Measurements from ENCODE around the gene CCL18. TPM values are rescaled to one million over a fixed set of nuclear protein-coding genes. Genes with fewer than 3 reads are reported as not detected.

The CCL18 gene
- total and polyA plus RNA-seq, 10 of the 15 experiments (the other 5 are each of a cell fraction or from before 2014, with no cell fraction given) = 0.26 TPM; not detected in 9

GRCh38 chr17:36068524-36068923 lies 4.5 kb downstream of the CCL18 start:
- no peak for ATAC-seq
- FAIRE-seq = no peak
- in situ Hi-C loops (cut with MboI) (no loop called here), intact Hi-C loops (cut with micrococcal nuclease; ENCODE audit: unreplicated experiment) (no loop called here)
- Histone ChIP-seq H3K27me3 (replicated peaks in 1 of 2; ENCODE audit: control insufficient read depth in 2 of 2, insufficient read depth in 2 of 2, low read length in 1 of 2) (0 out of 4 replicates have a peak, but pooled peaks cover 0 to 2% of the 10 kb centered on the region in 2 experiments), H3K4me1 (ENCODE audit: control insufficient read depth, insufficient read depth, low read length) (peaks cover 4% of the 10 kb centered on the region; the same call in 1 of the 2 replicates), H2AFZ (ENCODE audit: control insufficient read depth, low read depth, low read length) (no peak overlapping the region), H3K79me2 (ENCODE audit: control insufficient read depth, insufficient read depth, low read length) (no peaks in the 10 kb centered on the region), H3K9ac (ENCODE audit: control insufficient read depth, insufficient read depth, low read length) (no peak overlapping the region), H3K27ac (ENCODE audit: control insufficient read depth, insufficient read depth) (no peak overlapping the region), H4K20me1 (ENCODE audit: control insufficient read depth, insufficient read depth) (no peaks in the 10 kb centered on the region), H3K9me3 (replicated peaks; ENCODE audit: control insufficient read depth, insufficient read depth, low read length) (no peaks in the 10 kb centered on the region; the same call in 2 of the 3 replicates), H3K4me2 (ENCODE audit: control insufficient read depth, insufficient read depth) (no peak overlapping the region), H3K36me3 (ENCODE audit: control insufficient read depth in 2 of 2, insufficient read depth in 2 of 2, low read length in 1 of 2) (no peaks in the 10 kb centered on the region), H3K4me3 (no peak overlapping the region)
- CTCF ChIA-PET = interaction anchor here (0.9 to 11.6 kb wide), 8 partner anchors 9 to 92 kb away, joined by 3 to 392 read pairs (median 5); partner anchors contain the start of gene CCL16
- BruUV-seq (replicated peaks) = no TSS peak
- POLR2A ChIA-PET = interaction anchor here (0.6 kb wide), 1 partner anchor 417 kb away, joined by 3 read pairs; no protein-coding TSS in a partner anchor
- DNase-seq (ENCODE audit: low read depth, low spot score) = no peak
- SMC1A ChIA-PET (ENCODE audit: uncharacterized antibody, unreplicated experiment) = interaction anchor here (0.8 to 15.8 kb wide), 10 partner anchors 9 to 93 kb away, joined by 3 to 341 read pairs (median 4); partner anchors contain the start of genes CCL16 and CCL3
- WGBS (ENCODE audit: insufficient coverage, insufficient replicate concordance, low lambda C conversion rate, missing lambda C conversion rate) = 56% methylated on average over 3 of the region's 3 CpGs
- RAD21 ChIA-PET (ENCODE audit: unreplicated experiment) = interaction anchor here (1.0 to 2.3 kb wide), 6 partner anchors 22 to 99 kb away, joined by 3 to 9 read pairs (median 5); partner anchors contain the start of gene CCL3
- TF ChIP-seq YY1 (IDR thresholded peaks at IDR 0.05; ENCODE audit: low read depth, low read length) (peak; percentile 90), TAF1 (IDR thresholded peaks at IDR 0.05; ENCODE audit: borderline replicate concordance, low read depth, low read length) (no peak)

- ATAC-seq = no peak
- BruUV-seq (replicated peaks) = no TSS peak
- TF ChIP-seq ZNF207 (IDR thresholded peaks at IDR 0.05; ENCODE audit: borderline replicate concordance) (no peak), JUNB (IDR thresholded peaks at IDR 0.05) (no peak), NR2C1 (IDR thresholded peaks at IDR 0.05) (no peak), TARDBP (IDR thresholded peaks at IDR 0.05; ENCODE audit: borderline replicate concordance) (no peak), SREBF2 (IDR thresholded peaks at IDR 0.05; ENCODE audit: low read length) (no peak), IKZF2 (IDR thresholded peaks at IDR 0.05) (no peak), KDM1A (IDR thresholded peaks at IDR 0.05; ENCODE audit: borderline replicate concordance) (no peak), NRF1 (conservative IDR thresholded peaks at IDR 0.05; ENCODE audit: low read depth, low read length) (no peak), SPI1 (IDR thresholded peaks at IDR 0.05; ENCODE audit: borderline replicate concordance, insufficient read depth, low read depth, low read length) (no peak), NFIC (IDR thresholded peaks at IDR 0.05; ENCODE audit: low read depth, low read length) (no peak), MLLT1 (IDR thresholded peaks at IDR 0.05) (no peak), HDAC2 (IDR thresholded peaks at IDR 0.05) (no peak), SMARCA5 (IDR thresholded peaks at IDR 0.05) (no peak), ZNF384 (IDR thresholded peaks at IDR 0.05; ENCODE audit: borderline replicate concordance, low read depth, low read length) (no peak), PAX5 (IDR thresholded peaks at IDR 0.05; ENCODE audit: borderline replicate concordance, low read depth, low read length) (no peak)
- TF ChIP-seq, protein P1, sequence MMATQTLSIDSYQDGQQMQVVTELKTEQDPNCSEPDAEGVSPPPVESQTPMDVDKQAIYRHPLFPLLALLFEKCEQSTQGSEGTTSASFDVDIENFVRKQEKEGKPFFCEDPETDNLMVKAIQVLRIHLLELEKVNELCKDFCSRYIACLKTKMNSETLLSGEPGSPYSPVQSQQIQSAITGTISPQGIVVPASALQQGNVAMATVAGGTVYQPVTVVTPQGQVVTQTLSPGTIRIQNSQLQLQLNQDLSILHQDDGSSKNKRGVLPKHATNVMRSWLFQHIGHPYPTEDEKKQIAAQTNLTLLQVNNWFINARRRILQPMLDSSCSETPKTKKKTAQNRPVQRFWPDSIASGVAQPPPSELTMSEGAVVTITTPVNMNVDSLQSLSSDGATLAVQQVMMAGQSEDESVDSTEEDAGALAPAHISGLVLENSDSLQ (IDR thresholded peaks at IDR 0.05) = no peak
Measured at GRCh38 chr17:36069136-36069535, 5.1 kb downstream of the CCL18 start.

More at GRCh38 chr17:36069136-36069535, 5.1 kb downstream of the CCL18 start:
- DNase-seq (ENCODE audit: low read depth, low spot score) = no peak
- H3K36me3 ChIP-seq (ENCODE audit: control insufficient read depth in 2 of 2, insufficient read depth in 2 of 2, low read length in 1 of 2) = no peaks in the 10 kb centered on the region
- H3K9ac ChIP-seq (ENCODE audit: control insufficient read depth, insufficient read depth, low read length) = no peak overlapping the region
- no peak overlapping the region for H3K27ac ChIP-seq (ENCODE audit: control insufficient read depth, insufficient read depth)
- no peaks in the 10 kb centered on the region for H4K20me1 ChIP-seq (ENCODE audit: control insufficient read depth, insufficient read depth)
- no peak overlapping the region for H3K4me3 ChIP-seq
- CTCF ChIA-PET = interaction anchor here (1.1 to 14.1 kb wide), 7 partner anchors 13 to 93 kb away, joined by 4 to 392 read pairs (median 5); partner anchors contain the start of gene CCL16
- no peaks in the 10 kb centered on the region; the same call in 2 of the 3 replicates for H3K9me3 ChIP-seq (replicated peaks; ENCODE audit: control insufficient read depth, insufficient read depth, low read length)
- in situ Hi-C loops (cut with MboI) = no loop called here
- 0 out of 4 replicates have a peak, but pooled peaks cover 0 to 2% of the 10 kb centered on the region in 2 experiments for H3K27me3 ChIP-seq (replicated peaks in 1 of 2; ENCODE audit: control insufficient read depth in 2 of 2, insufficient read depth in 2 of 2, low read length in 1 of 2)
- no peaks in the 10 kb centered on the region for H3K79me2 ChIP-seq (ENCODE audit: control insufficient read depth, insufficient read depth, low read length)
- H3K4me2 ChIP-seq (ENCODE audit: control insufficient read depth, insufficient read depth) = no peak overlapping the region
- H2AFZ ChIP-seq (ENCODE audit: control insufficient read depth, low read depth, low read length) = no peak overlapping the region
- SMC1A ChIA-PET (ENCODE audit: uncharacterized antibody, unreplicated experiment) = interaction anchor here (0.9 to 15.8 kb wide), 9 partner anchors 10 to 93 kb away, joined by 3 to 341 read pairs (median 4); partner anchors contain the start of genes CCL16, CCL3 and CCL4
- no peak for FAIRE-seq
- H3K4me1 ChIP-seq (ENCODE audit: control insufficient read depth, insufficient read depth, low read length) = peaks cover 10% of the 10 kb centered on the region
- POLR2A ChIA-PET = no interaction called here
- intact Hi-C loops (cut with micrococcal nuclease; ENCODE audit: unreplicated experiment) = no loop called here
- RAD21 ChIA-PET (ENCODE audit: unreplicated experiment) = interaction anchor here (1.0 to 2.3 kb wide), 5 partner anchors 21 to 100 kb away, joined by 4 to 9 read pairs (median 6); partner anchors contain the start of gene CCL3

All from GM12878 (cell line).